ENCODE results near the gene FAM170B.

FAM170B gene

GRCh38 chr10:49174261-49174925, 40.6 kb upstream of the FAM170B start:
- no peaks in the 10 kb centered on the region for H3K4me1 ChIP-seq (ENCODE audit: control insufficient read depth, insufficient read depth, low read length)
- no peak overlapping the region for H3K27ac ChIP-seq (ENCODE audit: low read depth, low read length)
- H3K9me3 ChIP-seq (ENCODE audit: control insufficient read depth, insufficient read depth, low read length) = no peaks in the 10 kb centered on the region
- H3K4me3 ChIP-seq (ENCODE audit: low read depth, low read length) = no peak overlapping the region
- no peaks in the 10 kb centered on the region for H3K27me3 ChIP-seq (ENCODE audit: control insufficient read depth, insufficient read depth, low read length)
- H3K36me3 ChIP-seq (ENCODE audit: control insufficient read depth, insufficient read depth, low read length) = no peaks in the 10 kb centered on the region
- no peak overlapping the region for H3K9ac ChIP-seq (ENCODE audit: low read depth, low read length)

GRCh38 chr10:49173853-49174252, 40.0 kb upstream of the FAM170B start:
- H3K4me1 ChIP-seq (ENCODE audit: control insufficient read depth, insufficient read depth, low read length) = no peaks in the 10 kb centered on the region
- no peak overlapping the region for H3K27ac ChIP-seq (ENCODE audit: low read depth, low read length)
- no peak overlapping the region for H3K9ac ChIP-seq (ENCODE audit: low read depth, low read length)
- no peak overlapping the region for H3K4me3 ChIP-seq (ENCODE audit: low read depth, low read length)
- H3K27me3 ChIP-seq (ENCODE audit: control insufficient read depth, insufficient read depth, low read length) = no peaks in the 10 kb centered on the region
- no peaks in the 10 kb centered on the region for H3K36me3 ChIP-seq (ENCODE audit: control insufficient read depth, insufficient read depth, low read length)
- H3K9me3 ChIP-seq (ENCODE audit: control insufficient read depth, insufficient read depth, low read length) = no peaks in the 10 kb centered on the region

- H3K27ac ChIP-seq (ENCODE audit: low read depth, low read length) = no peak overlapping the region
- no peak overlapping the region for H3K9ac ChIP-seq (ENCODE audit: low read depth, low read length)
- no peaks in the 10 kb centered on the region for H3K4me1 ChIP-seq (ENCODE audit: control insufficient read depth, insufficient read depth, low read length)
- H3K9me3 ChIP-seq (ENCODE audit: control insufficient read depth, insufficient read depth, low read length) = no peaks in the 10 kb centered on the region
- H3K27me3 ChIP-seq (ENCODE audit: control insufficient read depth, insufficient read depth, low read length) = no peaks in the 10 kb centered on the region
- no peaks in the 10 kb centered on the region for H3K36me3 ChIP-seq (ENCODE audit: control insufficient read depth, insufficient read depth, low read length)
- no peak overlapping the region for H3K4me3 ChIP-seq (ENCODE audit: low read depth, low read length)
Observed at GRCh38 chr10:49173201-49173772, 39.5 kb upstream of the FAM170B start.

- no peak overlapping the region for H3K9ac ChIP-seq (ENCODE audit: low read depth, low read length)
- H3K36me3 ChIP-seq (ENCODE audit: control insufficient read depth, insufficient read depth, low read length) = no peaks in the 10 kb centered on the region
- H3K4me1 ChIP-seq (ENCODE audit: control insufficient read depth, insufficient read depth, low read length) = no peaks in the 10 kb centered on the region
- no peak overlapping the region for H3K27ac ChIP-seq (ENCODE audit: low read depth, low read length)
- no peaks in the 10 kb centered on the region for H3K9me3 ChIP-seq (ENCODE audit: control insufficient read depth, insufficient read depth, low read length)
- H3K27me3 ChIP-seq (ENCODE audit: control insufficient read depth, insufficient read depth, low read length) = no peaks in the 10 kb centered on the region
- H3K4me3 ChIP-seq (ENCODE audit: low read depth, low read length) = no peak overlapping the region
Observed at GRCh38 chr10:49172777-49173132, 38.9 kb upstream of the FAM170B start.

GRCh38 chr10:49172061-49172776, 38.4 kb upstream of the FAM170B start:
- no peaks in the 10 kb centered on the region for H3K27me3 ChIP-seq (ENCODE audit: control insufficient read depth, insufficient read depth, low read length)
- no peaks in the 10 kb centered on the region for H3K36me3 ChIP-seq (ENCODE audit: control insufficient read depth, insufficient read depth, low read length)
- no peaks in the 10 kb centered on the region for H3K4me1 ChIP-seq (ENCODE audit: control insufficient read depth, insufficient read depth, low read length)
- H3K9ac ChIP-seq (ENCODE audit: low read depth, low read length) = no peak overlapping the region
- H3K9me3 ChIP-seq (ENCODE audit: control insufficient read depth, insufficient read depth, low read length) = no peaks in the 10 kb centered on the region
- H3K4me3 ChIP-seq (ENCODE audit: low read depth, low read length) = no peak overlapping the region
- H3K27ac ChIP-seq (ENCODE audit: low read depth, low read length) = no peak overlapping the region

- Histone ChIP-seq H3K4me1 (ENCODE audit: control insufficient read depth, insufficient read depth, low read length) (no peaks in the 10 kb centered on the region), H3K9ac (ENCODE audit: low read depth, low read length) (no peak overlapping the region), H3K27ac (ENCODE audit: low read depth, low read length) (no peak overlapping the region), H3K27me3 (ENCODE audit: control insufficient read depth, insufficient read depth, low read length) (no peaks in the 10 kb centered on the region), H3K4me3 (ENCODE audit: low read depth, low read length) (no peak overlapping the region), H3K9me3 (ENCODE audit: control insufficient read depth, insufficient read depth, low read length) (no peaks in the 10 kb centered on the region), H3K36me3 (ENCODE audit: control insufficient read depth, insufficient read depth, low read length) (no peaks in the 10 kb centered on the region)
Observed at GRCh38 chr10:49171326-49172060, 37.7 kb upstream of the FAM170B start.

- Histone ChIP-seq H3K36me3 (ENCODE audit: control insufficient read depth, insufficient read depth, low read length) (no peaks in the 10 kb centered on the region), H3K27me3 (ENCODE audit: control insufficient read depth, insufficient read depth, low read length) (no peaks in the 10 kb centered on the region), H3K27ac (ENCODE audit: low read depth, low read length) (no peak overlapping the region), H3K4me1 (ENCODE audit: control insufficient read depth, insufficient read depth, low read length) (no peaks in the 10 kb centered on the region), H3K4me3 (ENCODE audit: low read depth, low read length) (no peak overlapping the region), H3K9ac (ENCODE audit: low read depth, low read length) (no peak overlapping the region), H3K9me3 (ENCODE audit: control insufficient read depth, insufficient read depth, low read length) (no peaks in the 10 kb centered on the region)
Observed at GRCh38 chr10:49170632-49171325, 37.0 kb upstream of the FAM170B start.

- Histone ChIP-seq H3K27me3 (ENCODE audit: control insufficient read depth, insufficient read depth, low read length) (no peaks in the 10 kb centered on the region), H3K36me3 (ENCODE audit: control insufficient read depth, insufficient read depth, low read length) (no peaks in the 10 kb centered on the region), H3K9ac (ENCODE audit: low read depth, low read length) (no peak overlapping the region), H3K4me3 (ENCODE audit: low read depth, low read length) (no peak overlapping the region), H3K9me3 (ENCODE audit: control insufficient read depth, insufficient read depth, low read length) (no peaks in the 10 kb centered on the region), H3K4me1 (ENCODE audit: control insufficient read depth, insufficient read depth, low read length) (no peaks in the 10 kb centered on the region), H3K27ac (ENCODE audit: low read depth, low read length) (no peak overlapping the region)
Observed at GRCh38 chr10:49169776-49170175, 36.0 kb upstream of the FAM170B start.

- H3K9me3 ChIP-seq (ENCODE audit: control insufficient read depth, insufficient read depth, low read length) = no peaks in the 10 kb centered on the region
- no peak overlapping the region for H3K27ac ChIP-seq (ENCODE audit: low read depth, low read length)
- no peaks in the 10 kb centered on the region for H3K27me3 ChIP-seq (ENCODE audit: control insufficient read depth, insufficient read depth, low read length)
- no peaks in the 10 kb centered on the region for H3K36me3 ChIP-seq (ENCODE audit: control insufficient read depth, insufficient read depth, low read length)
- H3K4me1 ChIP-seq (ENCODE audit: control insufficient read depth, insufficient read depth, low read length) = no peaks in the 10 kb centered on the region
- H3K4me3 ChIP-seq (ENCODE audit: low read depth, low read length) = no peak overlapping the region
- H3K9ac ChIP-seq (ENCODE audit: low read depth, low read length) = no peak overlapping the region
Observed at GRCh38 chr10:49168831-49169500, 35.1 kb upstream of the FAM170B start.

- Histone ChIP-seq H3K4me3 (ENCODE audit: low read depth, low read length) (no peak overlapping the region), H3K4me1 (ENCODE audit: control insufficient read depth, insufficient read depth, low read length) (no peaks in the 10 kb centered on the region), H3K9me3 (ENCODE audit: control insufficient read depth, insufficient read depth, low read length) (no peaks in the 10 kb centered on the region), H3K9ac (ENCODE audit: low read depth, low read length) (no peak overlapping the region), H3K27ac (ENCODE audit: low read depth, low read length) (no peak overlapping the region), H3K36me3 (ENCODE audit: control insufficient read depth, insufficient read depth, low read length) (no peaks in the 10 kb centered on the region), H3K27me3 (ENCODE audit: control insufficient read depth, insufficient read depth, low read length) (no peaks in the 10 kb centered on the region)
Observed at GRCh38 chr10:49168171-49168540, 34.3 kb upstream of the FAM170B start.

Measured in HUES48 (cell line).